ENCODE results near the gene ANKS1B.

- TF ChIP-seq CTCF (IDR thresholded peaks at IDR 0.05; ENCODE audit: low read depth, low read length, missing input control) (no peak), YY1 (IDR thresholded peaks at IDR 0.05) (no peak), JUND (IDR thresholded peaks at IDR 0.05) (no peak), SP1 (IDR thresholded peaks at IDR 0.05) (no peak), RAD21 (IDR thresholded peaks at IDR 0.05) (no peak), RXRA (IDR thresholded peaks at IDR 0.05) (no peak), MAX (IDR thresholded peaks at IDR 0.05) (no peak)
Measured at GRCh38 chr12:99752740-99753139, 232.0 kb downstream of the ANKS1B start.
